Neuron (in vitro differentiated cells): Measurements from ENCODE around the gene IFNG-AS1.

Source experiments
- H2AFZ ChIP-seq: one replicate; pipeline ENCODE4 v1.6.1; 2013; ENCODE audit warnings: low read depth, mild to moderate bottlenecking, inconsistent platforms, low read length, moderate library complexity
- H3K27me3 ChIP-seq: one replicate; pipeline ENCODE4 v1.6.1; 2013; ENCODE audit warnings: low read length; ENCODE audit not compliant: insufficient read depth
- H3K36me3 ChIP-seq: one replicate; pipeline ENCODE4 v1.6.1; 2013; ENCODE audit warnings: low read length; ENCODE audit not compliant: insufficient read depth
- H3K4me1 ChIP-seq: one replicate; pipeline ENCODE4 v1.6.1; 2013; ENCODE audit warnings: low read length; ENCODE audit not compliant: insufficient read depth
- H3K4me3 ChIP-seq: 2 replicates; pipeline ENCODE4 v1.5.1; 2013; ENCODE audit warnings: mild to moderate bottlenecking, low read length, moderate library complexity
- H3K9me3 ChIP-seq: one replicate; pipeline ENCODE4 v1.6.1; 2013; ENCODE audit warnings: low read length

Gene IFNG-AS1

DNA sequence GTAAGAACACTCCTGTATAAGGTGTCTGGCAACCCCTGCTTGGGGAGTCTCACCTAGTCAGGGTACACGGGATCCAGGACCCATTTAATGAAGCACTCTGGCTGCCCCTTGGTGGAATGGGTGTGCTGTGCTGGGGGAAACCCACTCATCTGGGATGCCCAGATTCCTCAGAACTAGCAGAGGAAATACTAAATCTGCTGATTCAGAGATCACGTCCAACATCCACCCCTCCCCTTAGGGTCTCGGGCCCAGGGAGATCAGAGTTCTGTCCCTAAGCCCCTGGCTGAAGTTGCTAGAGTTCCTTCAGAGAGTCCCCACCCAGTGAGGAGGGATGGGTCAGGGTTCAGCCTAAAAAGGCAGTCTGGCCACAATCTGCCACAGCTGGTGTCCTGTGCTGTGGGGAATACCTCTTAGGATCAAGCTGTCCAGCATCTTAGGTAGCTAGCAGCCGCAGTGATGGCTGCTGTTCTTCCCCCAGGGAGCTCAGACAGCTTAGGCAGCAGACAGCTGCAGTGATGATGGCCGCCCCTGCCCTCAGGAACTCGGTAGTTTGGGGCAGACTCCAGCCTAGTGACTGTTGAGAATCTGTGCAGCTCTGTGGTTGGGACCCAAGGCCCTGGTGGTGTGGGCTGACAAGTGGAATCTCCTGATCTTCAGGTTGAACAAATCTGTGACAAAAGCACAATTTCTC lies 74.8 kb downstream of the IFNG-AS1 start:
- Histone ChIP-seq H3K4me3 (no peak overlapping the region), H3K9me3 (no peaks in the 10 kb centered on the region), H3K36me3 (no peaks in the 10 kb centered on the region), H3K4me1 (no peaks in the 10 kb centered on the region), H3K27me3 (no peaks in the 10 kb centered on the region), H2AFZ (no peak overlapping the region)

DNA sequence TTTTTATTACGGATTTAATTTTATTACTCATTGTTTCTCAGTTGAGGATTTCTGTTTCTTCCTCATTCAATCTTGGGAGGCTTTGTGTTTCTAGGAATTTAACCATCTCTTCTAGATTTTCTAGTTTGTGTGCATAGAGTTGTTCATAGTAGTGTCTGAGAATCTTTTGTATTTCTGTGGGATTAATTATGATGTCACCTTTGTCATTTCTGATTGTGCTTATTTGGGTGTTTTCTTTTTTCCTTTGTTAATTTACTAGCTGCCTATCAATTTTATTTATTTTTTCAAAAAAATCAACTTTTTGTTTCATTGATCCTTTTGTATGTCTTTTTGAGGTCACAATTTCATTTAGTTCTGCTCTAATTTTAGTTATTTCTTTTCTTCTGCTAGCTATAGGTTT lies 75.9 kb downstream of the IFNG-AS1 start:
- no peaks in the 10 kb centered on the region for H3K36me3 ChIP-seq
- H3K9me3 ChIP-seq, result no peaks in the 10 kb centered on the region
- no peaks in the 10 kb centered on the region for H3K27me3 ChIP-seq
- H2AFZ ChIP-seq, result no peak overlapping the region
- no peaks in the 10 kb centered on the region for H3K4me1 ChIP-seq
- H3K4me3 ChIP-seq, result no peak overlapping the region

DNA sequence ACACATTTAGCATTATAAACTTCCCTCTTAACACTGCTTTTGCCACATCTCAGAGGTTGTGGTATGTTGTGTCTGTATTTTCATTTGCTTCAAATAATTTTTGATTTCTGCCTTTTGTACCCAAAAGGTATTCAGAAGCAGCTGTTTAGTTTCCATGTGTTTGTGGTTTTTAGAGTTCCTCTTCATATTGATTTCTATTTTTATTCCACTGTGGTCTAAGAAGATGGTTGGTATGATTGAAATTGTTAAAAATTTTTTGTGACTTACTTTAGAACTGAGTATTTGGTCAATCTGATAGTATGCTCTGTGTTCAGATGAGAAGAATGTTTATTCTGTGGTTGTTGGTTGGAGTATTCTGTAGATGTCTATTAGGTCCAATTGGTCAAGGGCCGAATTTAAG lies 76.4 kb downstream of the IFNG-AS1 start:
- H3K36me3 ChIP-seq, result no peaks in the 10 kb centered on the region
- H3K9me3 ChIP-seq, result no peaks in the 10 kb centered on the region
- no peak overlapping the region for H3K4me3 ChIP-seq
- H2AFZ ChIP-seq, result no peak overlapping the region
- H3K27me3 ChIP-seq, result no peaks in the 10 kb centered on the region
- H3K4me1 ChIP-seq, result no peaks in the 10 kb centered on the region

DNA sequence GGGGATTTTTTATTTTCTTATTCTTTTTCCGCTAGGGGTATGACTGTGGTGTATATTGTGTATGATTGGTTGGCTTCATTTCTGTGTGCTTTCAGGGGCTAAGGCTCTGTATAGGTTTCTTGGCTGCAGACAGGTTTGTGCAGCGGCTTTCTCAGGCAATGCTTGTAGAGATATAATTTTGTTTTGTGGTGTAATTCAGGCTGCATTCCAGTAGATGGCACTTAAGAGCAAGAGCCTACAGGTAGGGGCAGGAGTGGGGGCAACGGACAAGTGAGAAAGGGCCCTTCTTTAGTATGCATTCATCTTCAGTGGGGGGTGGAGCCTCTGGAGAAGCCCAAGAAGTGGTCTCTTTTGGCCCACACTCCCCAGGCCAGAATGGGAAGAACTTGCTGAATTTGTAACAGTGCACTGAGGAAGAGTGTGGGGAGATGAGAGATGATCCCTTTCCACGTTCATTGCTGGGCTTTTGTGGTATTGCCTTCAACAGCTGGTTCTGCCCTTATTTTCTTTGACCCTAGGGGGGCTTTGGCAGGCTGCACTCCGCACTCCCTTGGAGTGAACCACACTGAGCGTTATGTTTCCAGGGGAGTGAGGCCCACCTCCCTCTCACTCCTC lies 78.6 kb downstream of the IFNG-AS1 start:
- Histone ChIP-seq H3K27me3 (no peaks in the 10 kb centered on the region), H3K36me3 (no peaks in the 10 kb centered on the region), H3K9me3 (no peaks in the 10 kb centered on the region), H3K4me3 (no peak overlapping the region), H2AFZ (no peak overlapping the region), H3K4me1 (no peaks in the 10 kb centered on the region)

DNA sequence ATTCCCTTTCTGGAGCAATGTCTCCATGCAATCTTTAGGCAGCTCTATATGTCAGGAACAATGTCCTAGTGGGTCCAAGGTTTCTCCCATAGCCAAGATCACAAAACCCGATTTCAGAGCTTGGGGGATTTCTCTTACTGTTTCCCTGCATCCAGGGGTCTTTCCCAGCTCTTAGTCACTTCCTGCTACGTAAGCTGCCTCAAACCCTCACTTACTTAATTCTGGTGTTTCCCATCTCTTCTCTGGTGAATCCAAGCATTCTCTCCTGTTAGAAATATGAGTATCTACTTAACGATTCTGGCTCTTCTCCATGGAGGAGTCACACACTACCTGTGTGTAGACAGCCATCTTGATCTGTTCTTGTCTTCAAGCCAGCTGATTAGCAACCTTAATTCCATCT lies 80.0 kb downstream of the IFNG-AS1 start:
- Histone ChIP-seq H3K36me3 (no peaks in the 10 kb centered on the region), H3K27me3 (no peaks in the 10 kb centered on the region), H3K4me3 (no peak overlapping the region), H3K4me1 (no peaks in the 10 kb centered on the region), H3K9me3 (no peaks in the 10 kb centered on the region), H2AFZ (no peak overlapping the region)
